Measurements from ENCODE around the gene HOXD1.

- no peak for TF ChIP-seq CTCF (IDR thresholded peaks at IDR 0.05; ENCODE audit: low read depth, low read length, poor library complexity, severe bottlenecking)
- no peak for TF ChIP-seq EZH2phosphoT487 (IDR thresholded peaks at IDR 0.05; ENCODE audit: borderline replicate concordance, low read length)
These were observed 37.7 kb upstream of the HOXD1 start for GRCh38 chr2:176150584-176151441.
